Thoracic aorta (tissue), 2 donors: ENCODE results near the gene SDF2L1. TPM values are rescaled to one million over a fixed set of nuclear protein-coding genes. Genes with fewer than 3 reads are reported as not detected.

Source experiments
- ATAC-seq: fragments of 150-250 bp; one replicate; pipeline ENCODE4 v1.8.0; 2017; ENCODE audit warnings: low read depth; ENCODE audit not compliant: insufficient number of reproducible peaks, low FRiP score
- DNase-seq: peaks from one replicate; pipeline ENCODE4 v3.0.0-alpha.2; 2020; ENCODE audit warnings: low spot score
- H3K27ac ChIP-seq, 2 donors: fragments of 200-600 bp; sonication (generic); 1 replicate in 1 of 2; 2 replicates in 1 of 2; pipeline ENCODE4 v1.5.1; 2016; ENCODE audit warnings: mild to moderate bottlenecking in 2 of 2, moderate library complexity in 2 of 2
- H3K27me3 ChIP-seq: fragments of 200-600 bp; sonication (generic); replicated peaks from 2 replicates; pipeline ENCODE4 v1.6.0; 2016; ENCODE audit warnings: mild to moderate bottlenecking; ENCODE audit not compliant: insufficient read depth
- H3K36me3 ChIP-seq: fragments of 200-600 bp; sonication (generic); one replicate; pipeline ENCODE4 v1.5.1; 2016
- H3K4me1 ChIP-seq, 2 donors: fragments of 200-600 bp; sonication (generic); 1 replicate in 1 of 2; 2 replicates in 1 of 2; pipeline versions ENCODE4 v1.5.1 to v1.6.0; 2016; ENCODE audit warnings: low read depth in 2 of 2, mild to moderate bottlenecking in 1 of 2; ENCODE audit not compliant: control insufficient read depth in 1 of 2
- H3K4me3 ChIP-seq: fragments of 200-600 bp; sonication (generic); 2 replicates; pipeline ENCODE4 v1.5.1; 2016; ENCODE audit warnings: mild to moderate bottlenecking
- H3K9me3 ChIP-seq: fragments of 200-600 bp; sonication (generic); 2 replicates; pipeline ENCODE4 v1.5.1; 2016
- total RNA-seq, 2 donors: library from RNA; depleted of rRNA; stranded (reverse); fragments of >200 nt; gene quantifications; one replicate each; pipeline versions ENCODE4 v1.1.0 to v1.2.3, GENCODE V29; 2016
- TF ChIP-seq, protein P1 (sequence below): fragments of 200-600 bp; sonication (generic); IDR thresholded peaks from one replicate; pipeline ENCODE4 v1.5.1; 2019; ENCODE audit warnings: antibody characterized with exemption

SDF2L1 gene
- total RNA-seq, 2 donors from 2014 or later = 40.9 to 54.0 TPM

DNA sequence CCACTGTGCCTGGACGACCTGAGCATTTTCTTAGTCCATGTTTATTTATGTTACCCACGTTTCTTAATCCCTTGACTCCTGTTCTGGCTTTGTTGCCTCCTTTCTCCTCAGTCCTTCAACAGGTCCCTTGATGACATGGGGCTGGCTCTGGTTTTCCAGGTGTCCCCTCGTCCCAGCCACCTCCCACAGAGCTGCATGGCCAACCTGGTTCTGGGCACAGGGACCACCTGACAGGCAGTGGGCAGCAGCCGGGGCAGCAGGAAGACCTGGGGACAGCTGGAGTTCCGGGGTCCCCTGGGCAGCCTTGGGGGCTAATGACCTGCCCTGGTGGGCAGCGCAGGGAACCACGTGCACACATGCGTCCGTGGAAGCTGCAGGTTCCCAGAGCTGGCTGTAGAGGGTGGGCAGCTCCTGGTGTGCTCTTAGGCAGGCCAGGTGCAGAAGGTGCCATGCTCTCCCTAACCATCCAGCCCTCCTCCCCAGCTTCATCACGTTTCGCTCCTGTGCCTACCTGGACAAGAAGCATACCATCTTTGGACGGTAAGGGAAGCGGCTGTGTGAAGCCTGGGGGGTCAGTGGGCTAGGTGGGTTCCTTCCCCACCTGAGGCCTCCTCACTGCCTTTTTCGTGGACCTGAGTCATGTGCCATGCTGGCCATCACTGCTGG, 51.4 kb downstream of the SDF2L1 start:
- ATAC-seq (no peak), DNase-seq (no peak)
- H3K27me3 ChIP-seq = no peaks in the 10 kb centered on the region
- TF ChIP-seq, protein P1, sequence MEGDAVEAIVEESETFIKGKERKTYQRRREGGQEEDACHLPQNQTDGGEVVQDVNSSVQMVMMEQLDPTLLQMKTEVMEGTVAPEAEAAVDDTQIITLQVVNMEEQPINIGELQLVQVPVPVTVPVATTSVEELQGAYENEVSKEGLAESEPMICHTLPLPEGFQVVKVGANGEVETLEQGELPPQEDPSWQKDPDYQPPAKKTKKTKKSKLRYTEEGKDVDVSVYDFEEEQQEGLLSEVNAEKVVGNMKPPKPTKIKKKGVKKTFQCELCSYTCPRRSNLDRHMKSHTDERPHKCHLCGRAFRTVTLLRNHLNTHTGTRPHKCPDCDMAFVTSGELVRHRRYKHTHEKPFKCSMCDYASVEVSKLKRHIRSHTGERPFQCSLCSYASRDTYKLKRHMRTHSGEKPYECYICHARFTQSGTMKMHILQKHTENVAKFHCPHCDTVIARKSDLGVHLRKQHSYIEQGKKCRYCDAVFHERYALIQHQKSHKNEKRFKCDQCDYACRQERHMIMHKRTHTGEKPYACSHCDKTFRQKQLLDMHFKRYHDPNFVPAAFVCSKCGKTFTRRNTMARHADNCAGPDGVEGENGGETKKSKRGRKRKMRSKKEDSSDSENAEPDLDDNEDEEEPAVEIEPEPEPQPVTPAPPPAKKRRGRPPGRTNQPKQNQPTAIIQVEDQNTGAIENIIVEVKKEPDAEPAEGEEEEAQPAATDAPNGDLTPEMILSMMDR = no peak
- no peak overlapping the region for H3K27ac ChIP-seq
- H3K4me3 ChIP-seq = no peak overlapping the region
- peaks cover 11 to 22% of the 10 kb centered on the region in 2 donors for H3K4me1 ChIP-seq
- H3K9me3 ChIP-seq = no peaks in the 10 kb centered on the region
- H3K36me3 ChIP-seq = peaks cover 35% of the 10 kb centered on the region

Other genes starting within 250 kb of the SDF2L1 start
- 1 to 10 TPM; 2.8 to 8.2 TPM for gene HIC2, start 224.9 kb upstream of the SDF2L1 start, total RNA-seq
- gene TMEM191C, start 174.9 kb upstream of the SDF2L1 start, total RNA-seq = under 1 TPM; 0.27 to 0.63 TPM
- under 1 TPM; 0.14 to 0.28 TPM for gene RIMBP3C, start 90.8 kb upstream of the SDF2L1 start, total RNA-seq
- gene UBE2L3, start 74.6 kb upstream of the SDF2L1 start, total RNA-seq = 10 to 100 TPM; 33.8 to 38.3 TPM
- gene YDJC, start 12.3 kb upstream of the SDF2L1 start, total RNA-seq = 10 to 100 TPM; 18.3 to 32.3 TPM
- gene CCDC116, start 9.5 kb upstream of the SDF2L1 start, total RNA-seq = under 1 TPM in 1 of 2 donors, not detected in 1; 0.71 TPM
- 10 to 100 TPM; 32.0 to 33.7 TPM for gene PPIL2, start 23.7 kb downstream of the SDF2L1 start, total RNA-seq
- gene YPEL1, start 93.5 kb downstream of the SDF2L1 start, total RNA-seq = 10 to 100 TPM; 20.1 to 25.2 TPM
- gene MAPK1, start 225.3 kb downstream of the SDF2L1 start, total RNA-seq = 10 to 100 TPM; 61.4 to 63.1 TPM